Stimulated activated CD4-positive, alpha-beta T cell treated with anti-CD3 and anti-CD28 coated beads, Interleukin-1b, Interleukin-23, amount 100 ng/mL, for 24 hours (primary cell): Measurements from ENCODE around the gene ZBTB20.

Experiments
- DNase-seq, 4 experiments: peaks; one replicate each; pipeline ENCODE4 v3.0.0-alpha.2; 2020; ENCODE audit warnings: low read depth in 4 of 4, low spot score in 1 of 4

Gene ZBTB20

GRCh38 chr3:114874522-114874971, 272.5 kb downstream of the ZBTB20 start:
- no peak for DNase-seq

GRCh38 chr3:114873591-114873990, 273.5 kb downstream of the ZBTB20 start:
- DNase-seq, result no peak

GRCh38 chr3:114872588-114872987, 274.5 kb downstream of the ZBTB20 start:
- DNase-seq, result no peak

- no peak for DNase-seq
Observed at GRCh38 chr3:114872050-114872449, 275.0 kb downstream of the ZBTB20 start.

GRCh38 chr3:114867835-114868503, 279.1 kb downstream of the ZBTB20 start:
- no peak for DNase-seq

GRCh38 chr3:114867359-114867758, 279.7 kb downstream of the ZBTB20 start:
- no peak for DNase-seq

- DNase-seq, result no peak
Observed at GRCh38 chr3:114866430-114866829, 280.7 kb downstream of the ZBTB20 start.

GRCh38 chr3:114864970-114865369, 282.1 kb downstream of the ZBTB20 start:
- no peak for DNase-seq

GRCh38 chr3:114863848-114864247, 283.2 kb downstream of the ZBTB20 start:
- DNase-seq, result no peak

GRCh38 chr3:114861666-114862065, 285.4 kb downstream of the ZBTB20 start:
- DNase-seq, result no peak

GRCh38 chr3:114860531-114860930, 286.6 kb downstream of the ZBTB20 start:
- no peak for DNase-seq

- DNase-seq, result no peak
Observed at GRCh38 chr3:114858329-114858728, 288.8 kb downstream of the ZBTB20 start.

- DNase-seq, result no peak
Observed at GRCh38 chr3:114857299-114857701, 289.8 kb downstream of the ZBTB20 start.

- no peak for DNase-seq
Observed at GRCh38 chr3:114856835-114857234, 290.3 kb downstream of the ZBTB20 start.

GRCh38 chr3:114855839-114856238, 291.2 kb downstream of the ZBTB20 start:
- no peak for DNase-seq

- DNase-seq, result no peak
Observed at GRCh38 chr3:114852966-114853365, 294.1 kb downstream of the ZBTB20 start.

GRCh38 chr3:114850898-114851297, 296.2 kb downstream of the ZBTB20 start:
- no peak for DNase-seq

- no peak for DNase-seq
Observed at GRCh38 chr3:114848643-114849350, 298.3 kb downstream of the ZBTB20 start.

- DNase-seq, result no peak
Observed at GRCh38 chr3:114848082-114848481, 299.0 kb downstream of the ZBTB20 start.

GRCh38 chr3:114847564-114847963, 299.5 kb downstream of the ZBTB20 start:
- DNase-seq, result no peak

GRCh38 chr3:114846779-114847178, 300.3 kb downstream of the ZBTB20 start:
- DNase-seq, result no peak

GRCh38 chr3:114846252-114846651, 300.8 kb downstream of the ZBTB20 start:
- no peak for DNase-seq

GRCh38 chr3:114841515-114841914, 305.6 kb downstream of the ZBTB20 start:
- DNase-seq, result no peak
